GM12892 (cell line): ENCODE measurements around the gene STAB1.

Experiments used
- POLR2A ChIP-seq: IDR thresholded peaks from 2 replicates; pipeline ENCODE4 v1.6.1; 2011; ENCODE audit warnings: low read depth, low read length, control low read depth
- POLR2AphosphoS5 ChIP-seq: IDR thresholded peaks from 2 replicates; pipeline ENCODE4 v1.6.1; 2011; ENCODE audit warnings: low read depth, low read length, control low read depth

- no peak for TF ChIP-seq POLR2A
- no peak for TF ChIP-seq POLR2AphosphoS5
Measured at GRCh38 chr3:52522651-52523251, 27.6 kb downstream of the STAB1 start.
